ENCODE measurements around the gene SOX5.

Gene SOX5

DNA sequence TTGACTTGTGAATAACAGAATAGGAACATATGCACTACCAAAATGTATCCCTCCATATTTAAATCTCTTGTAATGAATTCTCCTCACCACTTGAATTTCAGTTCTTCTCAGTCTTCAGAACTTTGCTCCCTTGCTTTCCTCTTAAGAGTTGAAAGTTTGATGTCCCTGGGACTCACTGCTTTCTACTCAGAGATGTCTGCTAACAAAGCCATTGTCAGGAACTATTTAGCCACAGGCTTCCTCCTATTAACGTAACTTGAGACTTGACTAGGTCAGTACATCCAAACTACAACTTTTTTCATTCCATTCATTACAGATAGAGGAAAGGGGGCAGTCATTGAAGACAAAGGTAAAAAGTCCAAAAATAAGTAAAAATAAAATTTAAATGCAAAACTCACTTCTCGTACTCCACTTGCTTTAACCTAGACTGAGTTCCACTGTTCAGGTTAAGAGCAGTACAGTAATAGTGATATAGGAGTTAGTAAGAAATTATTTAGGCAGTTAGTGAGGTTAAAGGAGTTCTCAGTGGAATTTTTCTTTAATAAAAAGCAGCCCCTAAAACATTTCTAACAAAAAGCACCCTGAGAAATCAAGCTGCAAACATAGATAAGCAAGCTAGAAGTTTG lies 364.2 kb downstream of the SOX5 start:
- no peak for DNase-seq

DNA sequence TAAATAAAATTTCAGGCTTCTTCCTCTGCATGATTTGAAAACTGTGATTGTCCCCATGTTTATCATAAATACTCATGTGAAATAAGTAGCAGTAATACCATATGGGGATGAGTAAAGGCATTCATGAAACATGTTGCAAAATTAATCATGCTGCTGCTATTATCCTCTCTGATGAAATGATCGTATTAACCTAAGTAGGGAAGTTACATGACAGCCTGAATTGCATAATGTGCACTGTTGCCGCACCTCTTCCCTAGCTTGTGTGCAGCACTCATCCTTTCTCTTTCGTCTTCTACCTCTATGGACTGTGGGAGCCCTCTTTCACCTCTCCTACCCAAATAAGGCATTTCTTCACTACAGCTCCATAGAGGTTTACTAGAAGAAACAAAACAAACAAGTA lies 367.6 kb downstream of the SOX5 start:
- no peak for DNase-seq

DNA sequence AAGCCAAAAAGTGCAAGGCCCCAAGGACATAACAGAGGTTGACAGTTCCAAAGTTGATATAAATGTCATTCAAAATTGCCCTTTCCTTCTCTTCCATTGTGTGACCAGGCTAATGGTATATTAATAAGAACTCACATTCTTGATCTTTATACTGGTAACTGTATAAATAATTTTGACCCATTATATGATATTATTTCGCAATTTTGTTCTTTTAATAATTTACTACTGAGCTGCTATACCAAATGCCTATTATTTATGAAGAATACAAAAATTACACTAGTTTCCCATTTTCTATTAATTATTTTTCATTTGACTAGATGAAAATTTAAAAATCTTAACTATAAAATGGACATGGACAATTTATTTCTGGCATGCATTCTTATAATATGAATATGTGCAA lies 370.2 kb downstream of the SOX5 start:
- DNase-seq, result no peak

DNA sequence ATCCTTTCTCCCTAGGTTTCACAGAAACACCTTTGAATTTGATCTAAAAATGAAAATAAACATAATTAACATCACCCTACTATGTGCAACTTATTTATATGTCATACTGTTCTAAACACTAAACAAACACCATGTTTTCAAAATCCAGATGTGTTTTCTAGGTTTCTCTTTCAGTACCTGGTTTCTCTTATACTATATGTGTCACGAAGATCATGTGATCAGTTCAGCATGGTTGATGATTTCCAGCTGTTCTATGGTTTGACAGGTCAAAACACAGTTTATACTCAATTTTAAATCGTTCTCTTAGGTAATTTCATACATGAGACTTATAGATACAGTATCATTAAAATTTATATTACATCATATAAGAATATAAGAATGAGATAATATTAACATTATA lies 373.1 kb downstream of the SOX5 start:
- DNase-seq, result no peak

DNA sequence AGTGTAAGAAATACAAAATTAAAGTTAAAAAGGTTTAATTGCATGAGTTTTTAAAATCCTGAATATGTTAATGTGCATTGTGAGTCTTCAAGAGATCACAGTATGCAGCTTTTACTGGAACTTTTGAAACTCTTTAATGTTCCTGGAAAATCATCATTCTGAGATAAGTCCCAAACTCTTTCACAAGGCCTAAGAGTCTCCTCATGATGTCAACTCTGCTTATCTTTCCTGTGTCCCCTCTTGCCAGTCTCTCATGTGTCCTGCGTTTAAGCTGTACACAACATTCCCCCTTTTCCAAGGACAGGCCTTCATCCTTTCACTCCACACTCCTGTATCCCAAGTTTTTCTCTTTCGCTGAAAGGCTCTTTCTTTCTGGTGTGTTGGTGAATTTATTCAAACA lies 380.1 kb downstream of the SOX5 start:
- no peak for DNase-seq

DNA sequence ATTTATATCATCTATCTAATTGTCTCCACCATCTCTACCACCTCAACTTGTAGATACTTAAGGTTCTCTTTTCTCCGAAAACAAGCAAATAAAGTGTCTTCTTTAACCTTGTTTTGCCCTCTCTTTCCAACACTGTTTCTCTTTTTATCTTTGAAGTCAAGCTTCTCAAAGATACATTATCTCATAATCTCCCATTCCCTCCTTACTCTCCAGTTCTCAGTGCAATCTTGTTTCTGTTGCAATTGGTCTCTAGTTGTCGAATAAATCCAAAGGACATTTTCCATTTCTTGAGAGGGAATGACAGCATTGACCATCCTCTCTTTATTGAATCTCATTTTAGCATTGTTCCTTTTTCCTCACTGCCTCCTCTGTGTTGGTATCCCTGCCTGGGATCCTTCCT lies 383.3 kb downstream of the SOX5 start:
- no peak for DNase-seq

DNA sequence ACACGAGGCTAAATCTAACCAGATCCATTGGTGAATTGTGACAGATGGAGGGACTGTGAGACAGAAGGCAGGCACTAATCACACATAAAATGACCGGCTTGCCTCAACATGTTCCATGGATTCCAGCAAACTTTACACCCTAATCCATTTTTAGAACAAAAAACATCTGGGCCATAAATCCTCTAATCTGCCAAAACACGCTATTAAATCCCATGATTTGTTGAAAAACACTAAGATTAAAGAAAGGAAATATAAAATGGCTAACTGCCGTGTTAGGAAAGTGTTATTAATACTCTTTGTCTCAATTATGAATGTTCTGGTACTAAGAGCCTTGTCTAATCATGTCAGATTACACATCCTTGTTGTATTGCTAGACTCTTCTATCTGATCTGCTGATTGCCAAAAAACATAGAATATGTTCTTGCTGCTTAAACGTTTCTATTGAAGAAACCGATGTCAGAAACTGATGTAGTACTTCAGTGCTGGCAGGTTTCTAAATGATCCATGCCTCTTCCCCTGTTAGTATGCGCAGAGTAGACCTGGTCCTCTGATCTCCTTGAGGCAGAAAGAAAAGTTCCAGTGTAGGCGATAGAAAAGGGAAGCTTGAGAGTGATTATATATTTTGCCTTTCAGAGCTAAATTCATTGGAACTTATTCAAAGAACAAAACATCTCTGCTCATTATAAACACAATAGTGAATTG lies 384.9 kb downstream of the SOX5 start:
- no peak for DNase-seq

DNA sequence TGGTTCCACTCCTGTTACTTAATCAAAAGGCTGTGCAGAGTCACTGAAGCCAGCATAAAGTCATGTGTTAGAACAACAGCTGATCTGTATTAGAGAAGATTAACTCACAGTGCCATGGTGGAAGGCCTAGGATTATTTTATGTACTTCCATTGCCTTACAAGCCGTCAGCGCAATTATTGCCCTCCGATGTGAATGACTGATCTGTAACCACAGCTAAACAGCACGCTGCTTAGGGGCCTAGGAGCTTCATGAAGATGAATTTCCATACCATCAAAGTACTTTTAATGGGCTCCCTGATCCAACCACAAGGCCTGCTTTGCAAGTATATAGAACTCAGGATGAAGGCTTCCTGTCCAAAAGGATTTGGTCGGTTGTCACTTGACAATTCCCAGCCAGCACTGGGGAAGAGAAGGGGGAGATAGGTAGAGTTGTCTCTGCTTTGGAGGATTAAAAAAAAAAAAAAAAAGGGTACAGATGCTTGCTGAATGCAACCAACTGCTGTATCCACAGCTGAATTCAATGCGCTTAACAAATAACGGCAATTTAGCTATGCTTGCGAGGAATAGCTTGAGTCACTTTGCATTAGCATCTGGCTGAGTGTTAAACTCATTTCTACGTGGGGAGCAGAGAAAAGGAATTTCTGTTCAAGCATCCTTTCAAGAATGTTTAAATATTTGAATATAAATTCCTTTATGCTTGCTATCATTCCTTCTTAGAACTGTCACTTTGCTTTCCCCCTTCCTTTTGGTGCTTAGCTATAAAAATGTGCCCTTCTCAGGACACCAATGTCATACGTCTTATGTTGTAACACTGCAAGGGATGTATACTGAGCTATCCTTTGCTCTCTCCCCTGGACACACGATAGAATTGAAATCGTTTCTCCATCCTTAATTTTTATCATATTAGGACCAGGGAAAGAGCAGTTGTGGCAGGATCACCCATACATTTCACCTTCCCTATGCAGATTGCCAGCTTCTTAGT lies 387.8 kb downstream of the SOX5 start:
- DNase-seq, result no peak

DNA sequence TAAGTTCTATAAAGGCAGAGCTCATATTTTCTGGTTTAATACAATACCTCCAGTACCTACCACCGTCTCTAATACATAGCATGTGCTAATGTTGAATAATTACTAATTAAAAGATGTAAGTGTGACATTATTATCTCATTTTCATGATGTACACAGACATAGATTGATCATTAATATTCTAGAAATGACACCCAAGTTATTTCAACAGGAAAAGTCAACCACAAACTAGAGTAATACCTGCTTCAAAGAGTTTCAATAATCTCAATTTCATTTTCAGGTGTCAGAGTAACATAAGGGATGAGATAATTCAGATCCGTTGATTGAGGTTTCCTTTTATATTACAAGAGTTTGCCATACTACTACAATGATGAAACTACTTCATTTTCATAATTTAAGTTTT lies 388.9 kb downstream of the SOX5 start:
- peak in 1 of 5 donors; percentile 1 for DNase-seq

DNA sequence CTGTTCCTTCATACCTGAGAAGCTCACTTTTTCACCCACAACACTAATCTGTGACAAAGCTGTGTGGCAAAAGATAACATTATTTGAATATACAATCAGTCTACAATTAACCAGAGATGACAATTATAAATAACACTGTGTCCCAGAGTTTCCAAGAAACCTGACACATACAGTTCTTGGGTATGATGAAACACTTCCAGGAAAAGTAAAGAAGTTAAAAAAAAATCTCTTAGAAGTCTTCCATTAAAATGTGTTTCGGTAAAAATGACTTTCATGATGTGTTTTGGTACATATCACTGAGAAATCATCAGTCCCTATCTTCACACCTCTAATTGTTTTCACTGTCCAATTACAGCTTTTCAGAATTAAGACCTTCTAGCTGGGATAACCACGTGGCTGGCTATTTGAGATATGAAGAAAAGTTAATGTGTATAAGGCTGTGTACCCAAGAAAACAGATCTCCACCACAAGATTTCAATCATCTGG lies 390.2 kb downstream of the SOX5 start:
- DNase-seq, result peak in 1 of 5 donors; percentile 17

DNA sequence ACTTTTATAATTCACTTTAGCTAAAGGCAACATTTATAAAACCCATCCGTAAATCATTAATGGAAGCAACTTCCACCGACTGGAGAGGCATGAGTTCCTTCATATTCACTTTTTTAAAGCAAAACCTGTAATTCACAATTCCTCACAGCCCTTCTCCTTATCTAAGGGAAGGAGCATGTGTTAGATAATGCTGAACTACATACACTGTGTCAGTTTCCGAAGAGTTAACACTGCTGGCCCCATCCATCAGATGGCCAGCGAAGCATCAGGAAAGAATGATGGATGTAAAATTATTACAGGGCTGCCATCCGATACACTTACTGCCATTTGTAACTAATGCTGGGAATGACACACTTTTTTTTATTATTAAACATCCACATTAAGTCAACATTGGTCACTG lies 392.8 kb downstream of the SOX5 start:
- DNase-seq, result no peak

DNA sequence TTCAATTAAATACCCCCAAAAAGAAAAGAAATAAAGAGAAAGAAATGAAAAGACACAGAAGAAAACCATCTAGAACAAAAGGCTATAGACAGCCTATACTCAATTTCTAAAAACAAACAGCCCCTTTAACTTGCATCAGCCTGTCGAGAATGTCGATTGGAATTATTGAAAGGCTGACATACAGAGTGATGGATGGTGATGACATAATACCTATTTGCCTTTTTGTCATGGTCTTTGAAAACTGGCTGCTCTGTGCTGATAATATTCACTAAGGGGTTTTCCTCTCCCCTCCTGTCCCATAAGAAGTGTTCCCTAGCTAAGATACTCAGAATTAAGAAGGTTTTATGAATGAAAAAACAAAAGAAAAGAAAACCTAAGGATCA lies 393.7 kb downstream of the SOX5 start:
- DNase-seq, result no peak

DNA sequence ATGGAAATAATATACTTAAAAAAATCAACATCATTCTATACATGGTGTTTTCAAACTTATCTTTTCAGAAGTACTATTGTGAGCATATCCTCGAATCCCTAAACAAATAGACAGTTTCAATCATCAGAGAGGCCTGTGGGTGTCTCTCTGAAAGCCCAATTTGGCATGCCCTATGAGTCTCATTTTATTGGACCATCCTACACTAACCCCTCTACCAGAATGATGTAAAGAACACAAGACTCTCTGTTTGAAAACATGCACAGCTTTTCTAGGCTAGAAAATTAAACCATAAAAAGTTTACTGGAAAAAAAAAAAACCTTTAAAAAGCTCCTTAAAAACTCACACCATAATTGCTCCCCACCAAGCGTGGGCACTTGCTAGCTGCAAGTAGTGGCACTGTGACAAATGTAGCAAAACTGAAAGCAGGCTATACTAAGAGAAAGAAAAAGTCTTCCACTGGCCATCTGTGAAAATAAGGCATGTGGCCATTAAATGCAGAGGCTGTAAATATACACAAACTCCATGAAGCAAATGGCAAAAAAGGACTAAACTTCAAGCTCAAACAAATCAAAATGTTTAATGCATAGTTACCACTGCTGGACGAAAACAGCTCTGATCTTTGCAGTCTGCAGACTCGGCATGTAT lies 394.2 kb downstream of the SOX5 start:
- no peak for DNase-seq

DNA sequence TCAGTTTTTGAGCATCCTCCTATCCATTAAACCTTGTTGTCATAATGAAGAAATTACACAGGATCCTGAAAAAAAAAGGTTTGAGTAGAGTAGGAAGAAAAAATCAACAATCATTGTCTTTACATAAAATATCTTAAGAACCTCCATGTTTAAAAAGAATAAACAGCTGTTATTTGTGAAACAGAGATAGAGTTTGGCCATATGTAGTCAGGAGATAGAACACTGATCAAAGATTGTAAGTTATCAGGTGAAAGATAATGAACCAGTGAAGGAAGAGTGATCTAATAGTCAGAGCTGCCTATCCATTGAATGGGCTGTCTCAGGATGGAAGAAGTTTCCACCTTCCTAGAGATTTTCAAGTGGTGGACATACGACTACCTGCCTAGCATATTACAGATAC lies 397.1 kb downstream of the SOX5 start:
- DNase-seq, result no peak

DNA sequence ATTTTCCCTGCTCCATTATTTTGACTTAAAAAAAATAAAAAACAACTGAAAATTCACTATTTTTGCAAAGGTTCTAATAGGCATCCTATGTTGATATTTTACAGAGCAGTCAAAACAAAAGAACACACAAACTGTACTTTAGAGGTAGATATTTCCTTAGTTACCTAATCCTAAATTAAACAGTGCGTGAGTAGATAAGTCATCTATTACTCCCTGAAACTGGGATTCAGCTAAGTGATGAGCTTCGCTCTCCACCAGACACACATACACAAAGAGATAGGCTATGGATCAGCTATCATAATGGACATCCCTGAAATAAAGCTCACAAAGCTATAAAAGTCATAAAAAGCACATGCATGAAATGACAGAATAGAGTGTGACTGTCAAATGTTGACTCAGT lies 398.7 kb downstream of the SOX5 start:
- DNase-seq, result no peak

DNA sequence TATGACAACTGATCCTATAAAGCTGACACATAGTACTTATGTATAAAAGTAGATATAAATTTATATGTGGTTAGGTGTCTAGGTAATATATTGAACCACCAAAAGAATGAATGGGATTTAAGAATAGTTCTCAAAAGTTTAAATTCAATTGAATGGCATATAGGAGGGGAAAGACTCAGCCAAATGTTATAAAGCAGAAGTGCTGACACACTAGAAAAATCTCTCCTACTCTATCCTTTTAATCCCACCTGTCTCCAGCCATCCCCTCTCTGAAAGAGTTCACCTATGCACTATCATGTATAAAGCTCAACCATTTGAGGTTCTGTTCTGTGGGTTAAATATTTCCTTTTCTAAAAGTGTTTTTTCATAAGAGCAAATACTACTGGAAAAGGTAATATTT lies 400.7 kb downstream of the SOX5 start:
- no peak for DNase-seq

DNA sequence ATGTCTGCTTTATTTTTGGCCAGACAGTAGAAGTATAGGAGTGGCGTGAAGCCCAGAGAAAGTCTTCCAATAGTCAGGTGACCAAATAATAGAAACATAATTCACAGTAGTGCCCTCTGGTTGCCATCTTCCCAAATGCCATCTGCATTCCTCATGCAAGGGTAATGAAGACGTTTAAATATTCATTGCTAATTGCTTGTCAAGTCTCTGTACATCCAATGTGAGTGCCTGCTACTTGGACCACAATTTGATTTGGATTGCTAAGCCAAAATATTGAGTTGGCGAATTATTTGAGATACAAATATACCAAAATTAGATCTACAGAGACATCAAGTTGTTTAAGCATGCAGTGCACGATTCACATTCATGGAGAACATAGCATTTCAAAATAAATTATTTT lies 402.7 kb downstream of the SOX5 start:
- no peak for DNase-seq

DNA sequence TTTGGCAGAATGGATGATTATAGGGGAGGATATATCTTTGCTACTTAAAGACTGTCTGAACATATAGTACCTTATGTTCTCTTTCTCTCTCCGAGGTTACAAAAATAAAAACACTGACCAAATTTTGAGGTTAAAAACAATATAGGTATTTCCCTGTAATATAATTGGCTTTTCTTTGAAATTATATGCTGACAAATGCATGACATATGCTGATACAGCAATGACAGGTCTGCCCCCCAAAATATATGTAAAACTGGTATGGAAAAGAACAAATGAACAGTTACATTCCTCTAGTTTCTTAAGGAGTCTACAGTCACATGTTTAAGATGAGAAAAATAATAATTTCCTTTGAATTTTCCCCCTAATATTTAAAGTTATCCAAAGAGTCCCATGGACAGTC lies 405.7 kb downstream of the SOX5 start:
- DNase-seq, result no peak

DNA sequence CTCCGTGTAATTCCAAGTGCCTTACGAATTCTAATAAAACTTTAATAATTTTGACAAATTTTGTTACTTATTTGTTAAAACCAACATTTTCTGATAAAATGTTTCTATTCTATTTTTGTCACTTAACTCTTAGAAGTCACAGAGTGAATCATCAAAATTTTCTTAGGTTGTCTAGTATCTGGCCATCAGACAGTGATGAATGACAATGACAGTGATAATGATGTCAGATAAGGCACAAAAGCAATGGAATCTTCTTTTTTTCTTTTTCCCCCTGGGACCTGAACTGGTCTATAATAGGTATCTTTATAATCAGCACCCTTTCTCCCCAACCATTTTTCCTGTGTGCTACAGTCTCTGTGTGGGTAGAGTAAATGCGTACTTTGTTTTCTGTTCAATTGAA lies 407.3 kb downstream of the SOX5 start:
- no peak for DNase-seq

DNA sequence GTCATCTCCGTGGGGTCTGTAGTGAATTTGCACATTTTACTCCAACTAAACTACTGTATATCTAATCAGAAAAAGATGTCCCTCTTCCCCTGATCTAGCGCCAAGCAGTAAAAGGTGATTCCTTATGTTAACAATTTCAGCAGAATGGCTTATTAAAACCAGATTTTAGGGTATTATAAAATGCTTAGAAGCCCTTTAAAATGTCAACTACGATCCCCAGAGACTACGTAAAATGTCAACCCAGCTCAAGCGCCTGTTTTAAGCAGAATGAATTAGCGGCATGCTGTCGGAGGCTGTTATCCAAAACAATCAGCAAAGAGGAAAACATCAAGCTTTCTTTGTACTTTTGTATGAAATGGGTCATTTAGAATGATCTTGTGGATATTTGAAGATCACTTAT lies 408.9 kb downstream of the SOX5 start:
- DNase-seq, result no peak

DNA sequence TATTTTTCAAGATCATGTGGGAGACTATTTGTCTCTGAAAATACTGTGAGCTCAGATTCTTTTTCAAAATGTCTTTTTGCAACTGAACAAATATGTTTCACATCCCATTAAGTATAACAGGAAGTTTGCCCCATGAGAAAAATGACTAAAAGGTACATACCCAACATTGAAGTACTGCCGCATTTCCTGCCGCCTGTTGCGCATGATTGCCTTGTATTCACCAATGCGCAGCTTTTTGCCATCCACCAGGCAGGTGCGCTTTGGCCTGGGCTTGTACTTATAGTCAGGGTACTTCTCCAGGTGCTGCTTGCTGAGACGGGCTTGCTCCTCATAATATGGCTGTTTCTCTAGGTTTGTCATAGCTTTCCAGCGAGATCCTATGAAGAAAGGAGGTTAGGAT lies 413.2 kb downstream of the SOX5 start:
- no peak for DNase-seq

DNA sequence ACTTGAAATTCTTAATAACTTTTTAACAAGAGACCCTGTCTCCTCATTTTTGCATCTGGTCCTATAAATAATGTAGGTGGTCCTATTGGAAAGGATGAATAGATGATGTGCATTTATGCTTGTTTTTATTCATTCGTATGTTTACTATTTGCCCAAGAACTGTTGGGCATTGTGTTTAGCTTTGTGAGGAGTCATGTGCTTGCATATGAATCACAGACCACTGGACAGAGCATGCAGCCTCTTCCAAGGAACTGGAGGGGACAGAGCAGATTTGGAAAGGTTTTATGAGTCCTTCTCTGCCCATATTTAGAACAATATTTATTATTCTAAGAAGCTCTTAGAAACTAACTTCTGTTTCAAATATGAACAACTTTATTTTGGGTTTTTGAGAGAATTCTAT lies 414.0 kb downstream of the SOX5 start:
- DNase-seq, result no peak

DNA sequence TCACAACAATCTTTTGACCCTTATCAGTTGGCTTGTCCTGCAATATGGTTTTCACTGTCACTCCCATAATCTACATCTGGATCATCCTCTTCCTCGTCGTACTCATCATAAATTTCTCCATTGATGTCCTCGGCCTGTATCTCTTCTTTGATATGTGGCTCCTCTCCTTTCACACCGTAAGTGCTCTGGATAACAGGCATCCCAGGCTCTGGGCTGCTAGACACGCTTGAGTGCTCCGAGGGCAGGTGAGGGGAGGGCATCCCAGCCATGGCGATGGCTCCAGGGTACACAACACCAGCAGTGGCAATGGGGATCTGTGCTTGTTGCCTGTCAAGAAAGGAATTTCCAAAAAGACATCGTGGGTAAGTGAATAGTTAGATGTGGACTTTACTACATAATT lies 415.3 kb downstream of the SOX5 start:
- no peak for DNase-seq
